NCI-H1436 (cell line): Measurements from ENCODE around the gene OSBP2.

Experiments used
- DNase-seq: peaks from one replicate; lab custom pipeline; 2025; lab: John Stamatoyannopoulos, UW

OSBP2 gene

DNA sequence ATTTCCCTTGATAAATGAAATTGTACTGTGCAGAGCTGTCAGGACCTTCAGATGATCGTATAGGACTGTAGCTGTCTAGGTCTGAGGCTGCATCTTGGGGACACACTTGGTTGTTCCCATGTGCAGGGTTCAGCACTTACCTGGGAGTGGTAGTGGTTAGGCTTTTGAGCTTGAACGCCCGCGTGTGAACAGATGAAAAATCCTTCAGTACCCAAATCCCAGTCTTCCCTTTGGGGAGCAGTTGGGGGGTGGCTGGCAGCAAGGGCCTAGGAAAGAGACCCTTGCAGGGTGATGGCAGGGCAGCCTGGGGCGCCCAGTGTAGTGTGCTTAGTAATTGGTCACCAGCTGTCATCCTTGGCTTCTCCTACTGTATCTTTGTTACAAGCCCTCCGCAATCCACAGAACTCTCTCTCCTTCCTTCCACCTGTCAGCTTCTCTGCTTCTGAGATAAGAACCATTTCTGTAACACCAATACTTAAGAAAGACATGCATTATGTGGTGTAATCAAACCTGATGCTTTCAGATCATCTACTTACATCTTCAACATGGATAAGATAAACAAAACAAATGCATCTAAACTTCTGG, 209.3 kb downstream of the OSBP2 start:
- DNase-seq, result no peak

DNA sequence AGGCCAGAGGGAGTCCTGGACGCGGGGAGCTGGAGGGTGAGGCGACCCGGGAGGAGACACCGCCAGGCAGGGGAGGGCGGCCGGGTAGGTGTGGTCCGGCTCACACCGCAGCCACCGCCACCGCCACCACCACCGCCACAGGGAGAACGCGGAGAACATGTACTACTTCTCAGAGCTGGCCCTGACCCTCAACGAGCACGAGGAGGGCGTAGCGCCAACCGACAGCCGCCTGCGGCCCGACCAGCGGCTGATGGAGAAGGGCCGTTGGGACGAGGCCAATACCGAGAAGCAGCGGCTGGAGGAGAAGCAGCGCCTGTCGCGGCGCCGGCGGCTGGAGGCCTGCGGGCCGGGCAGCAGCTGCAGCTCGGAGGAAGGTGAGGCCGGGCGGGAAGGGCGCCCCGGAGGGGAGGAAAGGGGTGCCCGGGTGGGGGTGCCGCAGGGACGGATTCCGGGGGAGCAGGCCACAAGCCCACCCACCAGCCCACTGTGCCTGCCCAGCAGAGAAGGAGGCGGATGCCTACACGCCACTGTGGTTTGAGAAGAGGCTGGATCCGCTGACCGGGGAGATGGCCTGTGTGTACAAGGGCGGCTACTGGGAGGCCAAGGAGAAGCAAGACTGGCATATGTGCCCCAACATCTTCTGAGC, 211.1 kb downstream of the OSBP2 start:
- no peak for DNase-seq

DNA sequence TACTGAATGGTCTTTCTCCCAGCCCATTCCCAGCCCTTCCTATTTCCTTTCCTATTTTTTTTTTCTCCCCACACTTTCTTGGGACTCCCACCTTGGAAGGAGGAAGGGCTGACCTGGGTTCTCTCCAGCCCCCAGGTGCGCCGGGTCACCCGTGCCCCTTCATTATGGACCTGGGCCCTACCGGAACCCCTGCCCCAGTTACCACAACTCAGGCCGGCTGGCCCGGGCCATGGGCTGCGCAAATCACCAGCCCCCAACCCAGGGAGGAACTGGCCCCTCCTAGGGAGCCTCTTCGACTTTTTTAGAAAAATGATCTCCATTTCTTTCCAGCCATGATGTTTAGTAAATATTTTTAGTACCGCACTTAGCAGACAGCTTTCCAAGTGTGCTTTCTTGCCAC, 211.7 kb downstream of the OSBP2 start:
- DNase-seq, result no peak

DNA sequence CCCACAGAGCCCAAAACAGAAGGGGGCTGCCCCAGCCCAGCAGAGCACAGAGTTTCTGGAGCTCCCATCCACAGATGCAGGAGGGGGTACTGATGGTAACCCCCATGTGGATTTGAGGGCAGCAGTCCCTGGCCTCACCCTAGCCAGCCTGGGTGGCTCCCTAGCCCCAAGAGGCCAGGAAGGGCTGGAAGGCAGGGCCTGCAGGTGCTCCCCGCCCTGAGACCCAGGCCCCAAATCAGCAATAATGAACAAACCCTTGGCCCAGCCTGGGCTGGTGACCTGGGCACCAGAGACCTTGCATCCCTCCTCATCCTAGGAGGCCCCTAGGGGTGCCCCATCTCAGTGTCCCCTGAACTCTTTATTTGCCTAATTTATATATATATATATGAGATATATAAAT, 212.3 kb downstream of the OSBP2 start:
- no peak for DNase-seq

DNA sequence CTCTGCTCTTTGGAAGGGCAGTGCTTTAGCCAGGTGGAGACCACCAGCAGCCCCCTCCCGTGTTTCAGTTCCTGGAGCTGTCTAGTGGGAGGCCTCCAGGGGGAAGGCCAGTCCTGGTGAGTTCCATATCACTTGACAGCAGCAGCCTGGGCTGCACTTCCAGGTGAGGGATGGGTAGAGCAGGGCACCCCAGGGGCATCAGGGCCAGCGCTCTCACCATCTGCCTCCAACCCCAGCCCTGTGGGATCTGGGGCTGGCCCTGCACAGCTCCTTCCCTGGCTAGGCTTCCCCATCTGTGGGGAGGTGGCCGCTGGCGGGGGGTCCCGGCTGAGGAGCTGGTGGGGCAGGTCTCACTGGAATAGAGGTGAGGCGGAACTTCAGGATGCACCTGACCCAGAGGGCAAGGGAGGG, 213.4 kb downstream of the OSBP2 start:
- DNase-seq, result no peak

DNA sequence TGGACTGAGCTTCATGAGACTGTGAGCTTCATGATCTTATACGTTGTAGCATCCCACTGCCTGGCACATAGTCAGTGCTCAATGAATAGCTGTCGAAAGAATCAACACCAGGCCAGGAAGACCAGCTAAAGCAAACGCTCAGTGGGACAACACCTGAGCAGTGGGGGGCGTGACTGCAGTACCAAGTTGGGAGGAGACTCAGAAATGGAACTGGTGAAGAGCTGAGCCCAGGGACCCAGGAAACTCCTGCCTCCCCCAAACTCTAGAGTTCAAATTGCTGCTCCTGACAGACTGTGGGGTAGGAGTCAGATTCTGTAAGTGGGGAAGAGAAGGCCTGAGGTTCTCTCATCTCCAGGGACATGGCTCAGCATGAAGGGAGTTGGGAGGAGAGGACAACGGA, 214.6 kb downstream of the OSBP2 start:
- no peak for DNase-seq

DNA sequence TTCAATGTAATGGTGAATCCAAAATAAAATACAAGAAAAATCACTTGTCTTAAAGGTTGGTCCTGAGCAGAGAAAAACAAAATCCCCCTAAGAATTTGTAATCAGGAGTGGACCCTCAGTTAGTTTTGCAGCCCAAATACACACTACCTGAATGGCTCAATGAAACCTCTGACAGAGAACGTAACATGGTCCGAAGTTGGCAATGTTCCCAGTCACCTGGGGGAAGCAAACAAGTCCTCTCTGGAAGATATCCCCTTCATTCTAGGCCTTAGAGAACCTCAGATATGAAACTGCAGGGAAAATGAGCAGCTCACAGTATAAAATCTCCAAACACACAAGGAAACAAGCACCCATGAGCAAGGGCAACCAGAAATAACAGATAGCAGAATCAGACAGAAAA, 215.7 kb downstream of the OSBP2 start:
- no peak for DNase-seq

DNA sequence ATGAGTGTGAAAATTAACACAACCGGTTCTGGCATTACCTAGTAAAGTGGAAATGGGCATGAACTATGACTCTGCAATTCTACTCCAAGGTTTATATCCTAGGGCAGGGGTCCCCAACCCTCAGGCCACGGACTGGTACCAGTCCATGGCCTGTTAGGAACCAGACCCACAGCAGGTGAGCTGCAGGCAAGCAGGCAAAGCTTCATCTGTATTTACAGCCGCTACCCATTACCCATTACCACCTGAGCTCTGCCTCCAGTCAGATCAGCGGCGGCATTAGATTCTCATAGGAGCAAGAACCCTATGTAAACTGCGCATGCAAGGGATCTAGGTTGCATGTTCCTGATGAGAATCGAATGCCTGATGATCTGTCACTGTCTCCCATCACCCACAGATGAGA, 224.1 kb downstream of the OSBP2 start:
- DNase-seq, result no peak

DNA sequence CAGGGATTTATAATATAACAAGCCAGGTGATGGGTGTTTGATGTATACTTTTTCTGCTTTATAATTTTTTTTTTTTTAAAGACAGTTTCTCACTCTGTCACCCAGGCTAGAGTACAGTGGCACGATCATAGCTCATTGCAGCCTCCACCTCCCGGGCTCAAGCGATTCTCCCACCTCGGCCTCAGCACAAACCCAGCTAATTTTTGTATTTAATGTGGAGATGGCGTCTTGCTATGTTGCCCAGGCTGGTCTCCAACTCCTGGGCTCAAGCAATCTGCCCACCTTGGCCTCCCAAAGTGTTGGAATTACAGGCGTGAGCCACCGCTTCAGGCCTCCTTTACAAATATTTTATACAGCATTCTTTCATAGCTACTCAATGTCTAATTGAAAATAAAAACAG, 225.3 kb downstream of the OSBP2 start:
- DNase-seq, result no peak

DNA sequence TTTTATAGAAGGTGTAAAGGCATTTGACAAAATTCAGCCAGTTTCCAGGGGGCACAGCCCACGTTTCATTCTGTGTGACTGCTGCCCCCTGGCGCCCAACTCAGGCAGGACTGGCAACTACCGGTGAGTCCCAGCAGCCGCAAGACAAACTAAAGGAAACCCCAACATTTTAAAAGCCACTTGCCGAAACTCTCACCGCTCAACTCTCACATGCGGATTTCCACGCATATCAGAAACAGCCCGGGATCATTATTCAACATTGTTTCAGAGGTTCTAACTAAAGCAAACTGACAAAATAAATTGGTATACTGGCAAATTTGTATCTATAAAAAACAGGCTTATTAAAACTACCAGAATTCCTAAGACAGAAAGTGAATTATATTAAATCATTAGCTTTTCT, 225.7 kb downstream of the OSBP2 start:
- peak; percentile 19 for DNase-seq

DNA sequence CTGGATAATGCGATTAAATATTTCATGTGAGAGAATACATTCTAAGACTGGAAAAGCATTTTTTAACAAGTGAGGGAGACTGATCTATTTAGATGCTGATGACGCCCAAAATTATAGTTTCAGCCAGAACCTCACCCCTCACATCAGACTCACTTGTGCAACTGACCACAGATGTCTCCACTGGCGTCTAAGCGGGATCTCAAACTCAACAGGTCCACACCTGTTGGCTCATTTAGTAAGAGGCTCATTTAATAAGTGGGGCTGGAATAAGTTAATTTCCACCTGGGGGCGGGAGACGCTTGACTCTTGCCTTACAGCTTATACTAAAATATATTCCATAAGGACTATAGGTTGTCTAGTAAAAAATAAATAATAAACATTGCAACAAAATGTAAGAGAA, 226.4 kb downstream of the OSBP2 start:
- no peak for DNase-seq

DNA sequence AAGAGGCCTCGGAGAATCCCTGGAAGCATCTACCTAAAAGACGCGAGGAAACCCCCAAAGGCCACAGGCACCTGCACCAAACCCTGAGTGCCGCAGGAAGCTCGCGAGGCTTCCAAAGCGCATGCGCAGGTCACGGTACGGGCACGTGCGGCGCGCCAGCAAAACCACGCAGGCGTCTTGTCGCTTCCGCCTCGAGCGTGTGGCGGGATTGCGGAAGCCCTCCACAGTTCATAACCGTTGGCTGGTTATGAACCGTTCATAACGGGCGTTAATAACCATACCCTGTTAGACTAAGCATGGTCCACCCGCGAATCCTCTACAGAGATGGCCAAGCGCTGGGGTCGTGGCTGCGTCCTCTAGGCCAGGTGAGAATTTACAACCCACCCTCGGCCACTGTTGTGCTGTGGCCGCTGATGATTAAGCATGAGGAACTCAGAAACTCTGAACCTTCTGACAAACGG, 227.5 kb downstream of the OSBP2 start:
- DNase-seq, result no peak

DNA sequence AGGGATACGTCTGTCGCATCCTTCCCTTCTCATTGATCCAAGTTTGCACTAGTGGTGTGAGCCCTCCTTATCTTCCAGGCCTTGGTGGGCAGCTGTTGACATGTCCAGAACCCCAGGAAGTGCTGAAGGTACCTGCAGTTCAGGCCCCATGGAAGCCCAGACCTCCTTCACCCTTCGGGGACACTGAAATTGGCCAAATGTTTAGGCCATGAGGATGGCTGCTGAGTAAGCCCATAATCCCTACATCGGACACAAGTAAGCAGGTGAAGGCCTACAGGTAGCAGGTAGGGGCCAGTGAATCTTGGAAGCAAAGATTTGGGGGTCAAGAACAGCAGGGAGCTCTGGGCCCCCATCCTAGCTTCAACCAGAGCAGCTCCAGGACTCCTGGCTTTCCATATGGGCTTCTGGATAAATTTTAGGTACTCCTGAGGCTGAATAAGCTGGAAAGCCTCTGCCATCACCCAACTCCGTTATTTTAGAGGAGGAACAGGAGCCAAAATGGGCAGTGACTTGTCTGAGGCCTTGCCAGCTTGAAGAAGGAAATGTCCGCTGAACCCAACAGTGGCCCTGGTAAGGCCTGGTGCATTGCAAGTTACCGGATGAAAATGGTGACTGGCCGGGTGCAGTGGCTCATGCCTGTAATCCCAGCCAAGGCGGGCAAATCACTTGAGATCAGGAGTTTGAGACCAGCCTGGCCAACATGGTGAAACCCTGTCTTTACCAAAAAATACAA, 228.7 kb downstream of the OSBP2 start:
- DNase-seq, result no peak

DNA sequence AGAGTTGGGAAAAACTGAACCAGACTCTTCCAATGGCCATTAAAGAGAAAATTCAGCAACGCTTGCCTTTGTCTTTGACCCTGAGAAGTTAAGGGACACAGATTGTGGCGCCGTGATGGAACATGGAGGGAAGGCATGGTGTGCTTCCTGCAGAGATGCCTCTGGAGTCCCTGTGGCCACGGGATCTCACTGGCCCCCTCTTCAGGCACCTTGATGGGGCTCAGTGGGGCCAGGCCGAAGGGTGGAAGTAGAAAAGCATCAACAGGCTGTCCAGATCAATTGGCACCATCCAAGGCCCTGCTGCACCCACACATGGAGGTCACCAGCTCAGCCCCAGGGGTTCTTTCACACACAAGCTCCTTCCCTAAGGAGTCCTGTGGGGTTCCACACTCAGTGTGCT, 231.0 kb downstream of the OSBP2 start:
- DNase-seq, result no peak

DNA sequence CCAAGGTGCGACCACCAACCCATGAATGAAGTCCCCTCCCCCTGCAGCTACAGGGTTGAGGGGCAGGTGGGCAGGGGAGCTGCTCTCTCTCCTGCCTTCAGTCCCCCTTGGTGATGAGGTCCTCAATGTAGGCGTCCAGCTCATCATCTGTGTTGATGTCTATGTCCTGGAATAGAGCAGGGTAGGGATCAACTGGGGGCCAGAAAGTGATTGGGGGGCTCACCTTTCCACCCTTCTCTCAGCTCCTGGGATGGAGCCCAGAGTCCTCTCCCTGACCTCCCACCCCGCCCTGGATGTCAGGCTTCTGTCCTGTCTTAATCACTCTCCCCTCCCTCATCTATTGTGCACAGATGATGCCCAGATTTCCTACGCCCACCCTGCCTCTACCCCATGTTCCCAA, 232.0 kb downstream of the OSBP2 start:
- no peak for DNase-seq

DNA sequence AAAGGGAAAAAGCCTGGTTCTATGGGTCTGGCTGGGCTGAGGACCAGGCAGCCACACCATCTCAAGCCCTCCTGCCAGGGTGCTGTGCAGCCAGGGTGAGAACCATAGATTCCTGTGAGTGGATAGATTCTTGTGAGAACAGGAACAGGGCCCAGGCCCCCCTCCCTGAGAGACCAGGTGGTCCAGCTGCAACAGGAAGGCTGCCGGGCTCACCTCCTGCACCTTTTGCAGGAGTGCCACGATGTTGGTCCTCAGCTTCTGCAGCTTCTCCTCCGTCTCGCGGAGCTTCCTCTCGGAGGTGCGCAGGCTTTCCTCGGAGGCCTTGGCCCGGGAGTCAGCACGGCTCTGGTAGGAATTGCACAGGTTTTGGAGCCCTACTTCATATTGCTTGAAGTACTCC, 233.1 kb downstream of the OSBP2 start:
- DNase-seq, result no peak

DNA sequence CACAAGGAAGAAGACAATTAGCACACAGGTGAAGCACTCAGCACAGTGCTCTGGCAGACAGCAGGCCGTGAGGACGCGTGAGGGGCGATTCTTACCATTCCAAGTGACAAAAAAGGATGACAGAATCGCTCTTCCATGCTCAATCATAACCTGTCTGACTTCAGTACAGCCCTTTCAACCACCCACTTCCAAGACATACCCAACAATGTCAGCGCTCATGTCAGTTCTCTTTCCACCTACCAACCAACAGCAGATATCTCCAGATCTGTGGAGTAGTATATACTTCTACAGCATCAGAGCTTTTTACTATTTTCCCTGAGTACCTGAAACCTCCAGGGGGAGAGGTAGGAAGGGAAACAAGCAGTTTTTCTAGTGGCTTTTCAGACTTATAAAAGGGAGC, 233.7 kb downstream of the OSBP2 start:
- DNase-seq, result no peak

DNA sequence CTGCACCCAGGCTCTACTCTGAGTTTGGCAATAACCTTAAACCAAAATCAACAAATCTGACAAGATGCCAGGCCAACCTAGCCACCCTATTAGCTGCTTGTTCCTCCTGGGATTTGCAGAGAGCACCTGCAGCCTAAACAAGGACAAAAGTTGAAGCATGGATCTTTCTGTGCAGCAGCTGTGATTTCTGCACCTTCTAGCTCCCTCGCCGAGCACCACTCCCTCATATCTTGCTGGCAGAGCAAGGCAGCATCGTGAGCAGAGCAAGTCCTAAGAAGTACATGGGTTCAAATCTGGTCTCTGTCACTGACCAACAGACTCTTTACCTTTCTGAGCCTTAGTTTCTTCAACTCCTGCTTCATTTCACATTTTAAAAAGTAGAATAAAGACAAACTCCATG, 235.6 kb downstream of the OSBP2 start:
- no peak for DNase-seq

DNA sequence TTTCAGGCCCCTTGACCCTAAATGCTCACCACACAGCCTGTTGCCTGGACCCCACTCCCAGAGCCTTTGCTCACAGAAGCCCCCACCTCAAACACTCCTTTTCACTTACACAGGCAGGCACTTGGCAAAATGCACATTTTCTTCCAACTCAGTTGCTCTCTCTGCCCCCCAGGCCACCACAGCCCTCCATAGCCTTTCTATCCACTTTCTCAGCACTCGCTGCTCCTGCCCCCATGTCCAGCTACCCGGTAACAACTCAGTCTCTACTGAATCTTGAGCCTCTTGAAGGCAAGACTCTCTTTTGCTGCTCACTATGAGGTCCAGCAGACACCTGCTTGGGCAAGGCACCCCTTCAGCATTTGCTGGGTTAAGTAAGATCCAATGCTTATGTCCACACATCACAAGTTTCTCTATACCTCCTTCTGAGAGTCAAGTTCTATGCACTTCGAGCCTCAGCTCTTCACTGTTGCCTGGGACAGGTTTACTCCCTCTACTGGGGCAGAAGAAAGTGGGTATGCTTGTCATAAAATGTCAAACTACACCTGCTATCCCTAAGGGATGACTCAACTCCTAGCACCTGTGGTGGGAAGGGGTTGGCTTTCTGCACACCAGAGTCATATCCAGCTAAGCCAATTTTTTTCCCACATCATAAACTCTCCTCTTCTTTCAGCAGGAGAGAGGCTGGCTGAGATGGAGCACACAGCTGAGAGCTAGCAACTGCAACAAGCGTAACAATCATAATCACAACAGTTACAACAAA, 237.0 kb downstream of the OSBP2 start:
- no peak for DNase-seq

DNA sequence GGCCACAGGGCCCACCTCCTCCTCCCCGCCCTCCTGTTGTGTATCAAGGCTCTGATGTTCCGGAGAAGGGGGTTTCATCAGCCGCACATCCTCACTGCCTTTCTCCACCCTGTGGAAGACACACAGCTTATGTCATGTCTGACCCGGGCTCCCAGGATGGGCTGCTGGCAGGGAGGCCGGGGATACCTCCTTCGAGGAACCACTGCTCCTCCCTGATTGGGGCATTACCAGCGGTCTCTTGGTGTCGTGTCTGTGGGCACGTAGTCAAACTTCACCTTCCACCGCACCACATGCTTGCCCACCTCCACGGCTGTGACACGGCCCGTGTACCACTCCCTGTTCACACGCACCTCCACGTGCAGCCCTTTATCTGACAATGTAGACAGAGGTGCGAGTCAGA, 238.0 kb downstream of the OSBP2 start:
- no peak for DNase-seq

DNA sequence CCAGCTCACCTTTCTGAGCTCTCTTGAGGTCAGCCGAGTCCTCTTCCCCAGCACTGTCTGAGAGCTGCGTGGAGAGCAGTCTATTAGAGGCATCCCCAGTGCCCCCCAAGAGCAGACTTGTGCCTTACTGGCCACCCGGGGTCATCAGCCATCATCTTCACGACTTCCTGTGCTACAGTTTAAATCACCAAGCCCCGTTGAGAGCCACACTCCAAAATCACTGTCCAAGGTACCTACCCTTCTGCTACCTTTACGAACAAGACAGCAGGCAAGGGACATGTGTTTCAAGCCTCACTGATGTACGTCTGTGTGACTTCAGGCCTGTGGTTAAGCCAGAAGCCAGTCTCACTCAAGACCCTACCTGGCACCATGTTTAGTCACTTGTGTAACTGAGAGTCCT, 238.8 kb downstream of the OSBP2 start:
- DNase-seq, result no peak

DNA sequence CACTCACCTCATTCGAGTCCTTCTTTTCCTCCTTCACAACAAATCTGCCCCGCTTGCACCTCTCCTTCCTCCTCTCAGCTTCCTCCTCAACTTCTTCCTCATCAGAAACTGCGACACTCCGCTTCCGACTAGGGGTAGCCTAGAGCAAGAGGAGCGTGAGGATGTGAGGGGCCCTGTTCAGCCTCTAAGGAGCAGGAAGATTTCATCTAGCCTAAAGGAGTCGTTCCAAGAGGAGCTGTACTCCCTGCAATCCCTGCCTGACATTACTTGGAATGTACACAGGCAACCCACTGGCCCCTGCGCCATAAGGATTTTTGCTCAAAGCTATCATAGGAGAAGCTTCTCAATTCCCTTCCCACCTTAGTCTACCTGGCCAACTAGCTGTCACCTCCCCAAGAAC, 239.4 kb downstream of the OSBP2 start:
- DNase-seq, result no peak
